GM12801 (cell line): Measurements from ENCODE around the gene EME1.

Experiments used
- CTCF ChIP-seq: IDR thresholded peaks from one replicate; pipeline ENCODE4 v1.5.1; 2011; ENCODE audit warnings: control low read depth; ENCODE audit not compliant: insufficient read length; ENCODE audit errors: extremely low read depth

EME1 gene

GRCh38 chr17:50420419-50421112 is 47.5 kb downstream of the EME1 start:
- no peak for TF ChIP-seq CTCF

- no peak for TF ChIP-seq CTCF
Observed at GRCh38 chr17:50421308-50422051, 48.5 kb downstream of the EME1 start.

GRCh38 chr17:50422738-50423137 is 49.7 kb downstream of the EME1 start:
- TF ChIP-seq CTCF, result no peak

GRCh38 chr17:50423553-50424159 is 50.6 kb downstream of the EME1 start:
- TF ChIP-seq CTCF, result no peak

GRCh38 chr17:50424246-50424995 is 51.4 kb downstream of the EME1 start:
- no peak for TF ChIP-seq CTCF

- no peak for TF ChIP-seq CTCF
Observed at GRCh38 chr17:50424996-50425681, 52.1 kb downstream of the EME1 start.
